SK-MEL-5 (cell line): ENCODE measurements around the gene SDHAF3. TPM values are rescaled to one million over a fixed set of nuclear protein-coding genes. Genes with fewer than 3 reads are reported as not detected.
"Not testable (repeated sequence)": the region's sequence is repeated elsewhere in the genome, so short reads cannot be mapped to it uniquely, and the experiment has no call there.

Experiments
- DNase-seq: peaks from one replicate; pipeline ENCODE4 v3.0.0-alpha.2; 2016; ENCODE audit warnings: low read depth, low spot score
- in situ Hi-C: cut with HindIII; loops from 2 replicates; pipeline ENCODE4 v1.10.0; 2016; ENCODE audit warnings: low sequenced_read_pairs, high pct_unique_total_duplicates, low pct_unique_long_range_greater_than_20kb
- total RNA-seq: library from RNA; depleted of rRNA; stranded (reverse); fragments of >200 nt; shearing (Covaris generic); gene quantifications from 2 replicates; pipeline ENCODE4 v1.2.3, GENCODE V29; 2014

The SDHAF3 gene
- total RNA-seq, 1 experiment from 2014 or later, result 43.2 TPM

DNA sequence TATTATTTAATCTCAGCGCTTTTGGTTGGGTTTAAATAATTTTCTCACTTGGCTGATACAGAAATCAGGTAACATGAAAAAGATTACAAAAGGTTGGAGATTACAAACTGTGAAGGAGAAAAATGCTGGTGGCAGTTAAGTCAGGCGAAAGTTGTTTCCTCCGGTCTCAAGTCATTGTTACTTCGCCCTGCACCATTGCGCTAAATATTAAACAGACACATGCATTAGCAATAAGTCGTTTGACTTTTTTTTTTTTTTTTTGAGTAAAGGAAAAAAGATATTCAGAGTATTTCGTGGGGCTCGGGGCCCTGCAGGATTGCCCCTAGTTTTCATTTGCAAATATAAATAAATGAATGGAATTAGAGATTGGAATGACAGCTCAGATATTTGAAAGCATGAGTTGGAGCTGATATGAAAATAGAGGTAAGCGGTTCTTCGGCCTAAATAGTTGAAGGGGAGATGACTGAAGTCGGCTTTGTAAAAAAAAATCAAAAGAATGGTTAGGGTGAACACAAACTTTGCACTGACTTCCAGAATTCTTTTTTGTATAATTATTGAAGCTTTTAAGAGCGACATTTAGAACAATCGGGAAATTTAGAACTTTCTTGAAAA, 914 bp downstream of the SDHAF3 start:
- in situ Hi-C loops, result no loop called here
- DNase-seq, result no peak

DNA sequence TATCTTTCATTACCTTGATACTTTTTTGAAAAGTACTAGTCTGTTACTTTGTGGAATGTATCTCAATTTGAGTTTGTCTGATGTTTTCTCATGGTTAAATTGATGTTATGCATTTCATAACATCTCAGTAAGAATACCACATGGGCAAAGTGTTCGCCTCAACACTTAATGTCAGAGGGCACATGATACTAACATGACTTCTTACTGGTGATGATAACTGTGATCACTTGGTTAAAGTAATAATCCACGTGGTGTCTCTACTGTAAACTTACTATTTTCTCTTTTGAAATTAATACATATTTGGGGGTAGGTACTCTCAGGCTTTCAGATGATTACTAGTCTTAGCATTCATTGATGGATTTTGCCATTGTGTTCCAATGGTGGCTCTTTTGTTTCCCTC, 2.2 kb downstream of the SDHAF3 start:
- in situ Hi-C loops, result no loop called here
- DNase-seq, result no peak

DNA sequence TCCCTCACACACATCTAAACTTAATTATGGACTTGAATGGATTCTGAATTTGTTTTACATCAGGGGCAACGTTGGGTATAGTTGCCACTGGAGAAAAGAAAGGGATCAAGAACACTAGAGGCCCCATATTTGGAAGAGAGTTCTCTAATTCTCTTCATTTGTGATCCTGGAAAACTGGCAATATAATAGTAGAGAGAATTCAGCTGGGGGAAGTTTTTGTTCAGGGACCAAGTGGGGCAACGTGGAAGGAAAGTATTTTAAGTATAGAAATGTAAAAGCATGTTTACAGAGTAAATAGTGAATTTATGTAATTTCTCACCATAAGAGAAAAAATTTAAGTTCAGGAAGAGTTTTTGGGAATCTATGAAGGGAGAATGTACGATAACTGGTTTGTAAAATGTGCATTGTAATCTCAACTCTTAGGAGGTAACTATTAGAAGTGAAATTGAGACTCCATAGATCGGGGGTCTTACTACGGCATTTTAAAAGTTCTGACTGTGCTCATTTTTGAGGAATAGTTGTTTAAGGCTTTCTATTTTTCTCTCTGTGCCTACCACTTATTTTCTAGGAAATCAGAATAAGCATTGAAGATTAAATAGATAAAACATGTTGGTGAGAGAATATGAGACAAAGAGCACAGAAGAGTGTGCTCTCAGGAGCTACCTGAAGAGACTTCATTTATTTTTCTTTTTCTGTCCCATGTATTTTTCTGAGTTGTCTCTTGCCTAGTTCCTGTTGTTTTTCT, 3.4 kb downstream of the SDHAF3 start:
- no peak for DNase-seq
- in situ Hi-C loops, result no loop called here

DNA sequence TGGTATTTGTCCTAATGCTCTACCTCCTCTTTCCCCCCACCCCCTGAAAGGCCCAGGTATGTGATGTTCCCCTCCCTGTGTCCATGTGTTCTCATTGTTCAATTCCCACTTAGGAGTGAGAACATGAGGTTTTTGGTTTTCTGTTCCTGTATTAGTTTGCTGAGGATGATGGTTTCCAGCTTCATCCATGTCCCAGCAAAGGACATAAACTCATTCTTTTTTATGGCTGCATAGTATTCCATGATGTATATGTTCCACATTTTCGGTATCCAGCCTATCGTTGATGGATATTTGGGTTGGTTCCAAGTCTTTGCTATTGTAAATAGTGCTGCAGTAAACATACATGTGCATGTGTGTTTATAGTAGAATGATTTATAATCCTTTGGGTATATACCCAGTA, 5.6 kb downstream of the SDHAF3 start:
- in situ Hi-C loops, DNase-seq: not testable (repeated sequence)

DNA sequence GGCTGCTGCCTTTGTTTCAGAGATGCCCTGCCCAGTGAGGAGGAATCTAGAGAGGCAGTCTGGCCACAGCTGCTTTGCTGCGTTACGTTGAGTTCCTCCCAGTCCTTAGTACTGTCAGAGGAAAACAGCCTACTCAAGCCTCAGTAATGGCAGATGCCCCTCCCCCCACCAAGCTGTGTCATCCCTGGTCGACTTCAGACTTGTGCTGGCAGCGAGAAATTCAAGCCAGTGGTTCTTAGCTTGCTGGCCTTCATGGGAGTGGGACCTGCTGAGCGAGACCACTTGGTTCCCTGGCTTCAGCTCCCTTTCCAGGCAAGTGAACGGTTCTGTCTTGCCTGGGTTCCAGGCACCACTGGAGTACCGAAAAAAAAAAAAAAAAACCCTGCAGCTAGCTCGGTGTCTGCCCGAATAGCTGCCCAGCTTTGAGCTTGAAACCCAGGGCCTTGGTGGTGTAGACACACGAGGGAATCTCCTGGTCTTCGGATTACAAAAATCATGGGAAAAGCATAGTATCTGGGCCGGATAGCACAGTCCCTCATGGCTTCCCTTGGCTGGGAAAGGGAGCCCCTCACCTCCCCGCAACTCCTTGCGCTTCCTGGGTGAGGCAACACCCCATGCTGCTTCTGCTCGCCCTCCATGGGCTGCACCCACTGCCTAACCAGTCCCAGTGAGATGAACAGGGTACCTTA, 9.1 kb downstream of the SDHAF3 start:
- in situ Hi-C loops, result no loop called here
- no peak for DNase-seq

DNA sequence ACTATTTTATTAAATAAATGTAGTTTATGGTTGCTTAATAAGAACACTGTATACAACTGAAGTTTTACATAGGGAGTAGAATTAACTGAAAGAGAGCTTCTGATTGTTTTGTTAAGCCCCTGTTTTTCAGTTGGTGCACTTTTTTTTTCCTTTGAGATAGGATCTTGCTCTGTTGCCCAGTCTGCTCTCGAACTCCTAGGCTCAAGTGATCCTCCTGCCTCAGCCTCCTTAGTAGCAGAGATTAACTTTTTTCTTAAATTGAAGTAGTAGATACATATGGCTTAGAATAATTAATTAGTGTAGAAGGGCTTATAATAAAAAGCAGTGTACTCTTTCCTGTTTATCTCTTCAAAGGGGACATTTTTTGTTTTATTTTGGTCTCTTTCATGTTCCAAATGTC, 11.2 kb downstream of the SDHAF3 start:
- in situ Hi-C loops, result no loop called here
- no peak for DNase-seq

DNA sequence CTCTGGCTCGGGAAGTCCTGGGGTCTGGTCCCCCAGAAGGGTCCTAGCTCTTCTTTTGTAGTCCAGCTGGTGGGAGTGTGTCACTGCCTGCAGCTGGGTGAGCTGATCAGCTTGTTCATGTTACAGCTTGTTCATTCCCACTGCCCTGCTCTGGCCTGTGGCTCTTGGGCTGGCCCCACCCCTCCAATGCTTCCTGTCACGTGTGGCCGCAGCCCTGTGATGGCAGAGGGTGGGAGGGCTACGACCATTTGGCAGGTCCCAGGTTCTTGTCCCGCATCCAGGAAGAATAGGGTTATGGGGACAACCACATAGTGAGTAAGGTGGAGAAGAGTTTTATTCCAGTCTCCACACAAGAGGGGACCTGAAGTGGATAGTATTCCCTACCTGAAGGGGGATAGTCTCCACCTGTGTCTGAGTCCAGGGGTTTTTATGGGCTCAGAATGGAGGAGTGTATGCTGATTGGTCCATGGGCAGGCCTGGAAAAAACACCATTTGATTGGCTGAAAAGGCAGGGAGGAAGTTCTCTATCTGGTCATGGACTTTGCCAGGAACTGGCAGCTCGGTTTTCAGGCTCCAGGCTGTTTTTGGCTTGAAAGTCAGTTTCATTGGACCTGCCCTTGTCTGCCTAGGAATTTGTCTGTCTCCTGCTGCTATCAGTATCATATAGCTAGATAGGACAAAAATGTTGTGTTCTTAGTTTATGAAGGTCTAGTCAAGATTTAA, 13.1 kb downstream of the SDHAF3 start:
- in situ Hi-C loops, result no loop called here
- peak; percentile 48 for DNase-seq

DNA sequence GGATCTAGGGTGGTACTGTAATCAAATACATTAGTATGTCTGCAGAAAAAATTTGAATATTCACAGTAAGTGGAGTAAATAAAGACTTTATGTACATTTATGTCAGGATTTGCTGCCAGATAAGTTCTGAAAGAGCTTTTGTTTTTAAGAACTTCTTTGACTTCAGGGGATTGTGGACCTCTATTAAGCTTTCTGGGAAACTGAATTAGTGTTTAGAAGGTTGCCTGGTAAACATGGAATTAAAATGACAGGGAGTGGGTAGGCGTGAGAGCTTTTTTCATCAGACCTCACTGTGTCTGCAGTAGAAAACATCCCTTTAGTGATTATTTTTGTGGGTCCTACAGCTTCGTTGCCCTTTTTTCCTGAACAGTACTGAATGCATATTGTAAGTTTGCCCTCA, 15.7 kb downstream of the SDHAF3 start:
- peak; percentile 69 for DNase-seq
- in situ Hi-C loops, result no loop called here

DNA sequence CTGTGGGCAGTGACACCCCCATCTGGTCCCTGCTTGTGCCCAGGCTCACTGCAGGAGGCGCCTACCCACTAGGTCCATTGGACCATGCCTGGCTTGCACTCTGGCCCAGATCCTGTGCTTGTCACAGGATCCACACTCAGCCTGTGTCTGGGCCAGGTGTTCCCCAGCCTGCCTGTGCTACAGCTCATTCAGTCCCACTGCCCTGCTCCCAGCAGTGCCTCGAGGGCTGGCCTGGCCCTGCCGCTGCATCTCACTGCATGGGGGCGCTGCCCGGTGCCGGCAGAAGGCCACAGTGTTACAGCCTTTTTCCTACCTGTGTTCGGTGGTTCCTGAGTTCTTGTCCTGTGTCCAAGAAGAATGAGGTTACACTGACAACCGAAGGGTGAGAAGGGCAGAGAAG, 21.3 kb downstream of the SDHAF3 start:
- DNase-seq, result no peak
- in situ Hi-C loops, result no loop called here

DNA sequence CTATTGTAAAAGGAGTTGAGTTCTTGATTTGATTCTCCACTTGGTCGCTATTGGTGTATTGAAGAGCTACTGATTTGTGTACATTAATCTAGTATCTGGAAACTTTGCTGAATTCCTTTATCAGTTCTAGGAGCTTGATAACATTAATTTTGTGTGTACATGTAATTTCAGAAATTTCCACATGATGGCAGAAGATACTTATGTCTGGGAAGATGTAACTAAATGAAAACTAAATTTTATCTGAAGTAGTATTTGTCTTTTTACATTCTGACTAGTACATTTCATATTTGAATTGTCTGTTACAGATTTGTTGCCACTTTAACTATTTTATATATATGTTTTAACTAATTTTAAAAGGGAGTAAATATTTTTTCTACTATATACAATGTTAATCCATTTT, 27.6 kb downstream of the SDHAF3 start:
- peak; percentile 68 for DNase-seq
- in situ Hi-C loops, result no loop called here

DNA sequence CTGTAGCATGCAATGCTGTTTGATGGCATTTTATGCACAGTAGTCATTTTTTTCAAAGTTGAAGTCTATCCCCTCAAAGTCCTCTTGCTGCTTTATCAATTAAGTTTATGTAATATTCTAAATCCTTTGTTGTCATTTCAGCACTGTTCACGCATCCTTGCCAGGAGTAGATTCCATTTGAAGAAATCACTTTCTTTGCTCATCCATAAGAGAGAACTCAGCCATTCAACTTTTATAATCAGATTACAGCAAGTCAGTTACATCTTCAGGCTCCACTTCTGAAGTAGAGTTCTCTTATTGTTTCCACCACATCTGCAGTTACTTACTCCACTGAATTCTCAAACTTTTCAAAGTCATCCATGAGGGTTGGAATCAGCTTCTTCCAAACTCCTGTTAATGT, 32.3 kb downstream of the SDHAF3 start:
- in situ Hi-C loops, result no loop called here
- no peak for DNase-seq

DNA sequence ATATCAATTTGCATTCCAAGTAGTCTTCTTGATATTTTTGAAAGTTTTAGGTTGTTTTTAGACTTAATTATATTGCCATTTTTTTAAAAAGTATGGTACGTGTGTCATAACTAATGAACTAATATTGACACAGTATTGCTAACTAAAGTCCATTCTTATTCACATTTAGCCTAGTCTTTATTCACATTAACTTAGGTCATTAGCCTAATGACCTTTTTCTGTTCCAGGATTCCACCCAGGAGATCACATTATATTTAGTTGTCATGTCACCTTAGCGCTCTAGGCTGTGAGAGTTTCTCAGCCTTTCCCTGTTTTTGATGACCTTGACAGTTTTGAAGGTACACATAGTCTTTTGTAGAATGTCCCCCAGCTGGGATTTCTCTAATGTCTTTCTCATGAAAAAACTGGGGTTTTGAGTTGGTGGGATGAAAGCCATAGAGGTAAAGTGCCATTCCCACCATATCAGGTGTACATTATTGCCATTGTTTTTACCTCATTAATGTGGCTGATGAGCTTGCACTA, 38.5 kb downstream of the SDHAF3 start:
- in situ Hi-C loops, result no loop called here
- DNase-seq, result no peak

DNA sequence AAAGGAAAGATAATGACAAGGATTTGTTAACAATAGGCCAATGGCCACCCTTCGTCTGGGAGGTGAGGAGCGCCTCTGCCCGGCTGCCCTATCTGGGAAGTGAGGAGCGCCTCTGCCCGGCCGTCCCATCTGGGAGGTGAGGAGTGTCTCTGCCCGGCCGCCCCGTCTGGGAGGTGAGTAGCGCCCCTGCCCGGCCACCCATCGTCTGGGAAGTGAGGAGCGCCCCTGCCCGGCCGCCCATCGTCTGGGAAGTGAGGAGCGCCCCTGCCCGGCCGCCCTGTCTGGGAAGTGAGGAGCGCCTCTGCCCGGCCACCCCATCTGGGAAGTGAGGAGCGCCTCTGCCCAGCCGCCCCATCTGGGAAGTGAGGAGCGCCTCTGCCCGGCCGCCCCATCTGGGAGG, 42.5 kb downstream of the SDHAF3 start:
- DNase-seq, in situ Hi-C loops: not testable (repeated sequence)

DNA sequence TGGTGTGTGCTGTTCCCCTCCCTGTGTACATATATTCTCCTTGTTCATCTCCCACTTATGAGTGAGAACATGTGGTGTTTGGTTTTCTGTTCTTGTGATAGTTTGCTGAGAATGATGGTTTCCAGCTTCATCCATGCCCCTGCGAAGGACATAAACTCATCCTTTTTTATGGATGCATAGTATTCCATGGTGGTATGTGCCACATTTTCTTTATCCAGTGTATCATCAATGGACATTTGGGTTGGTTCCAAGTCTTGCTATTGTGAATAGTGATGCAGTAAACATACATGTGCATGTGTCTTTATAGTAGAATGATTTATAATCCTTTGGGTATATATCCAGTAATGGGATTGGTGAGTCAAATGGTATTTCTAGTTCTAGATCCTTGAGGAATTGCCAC, 44.1 kb downstream of the SDHAF3 start:
- DNase-seq, in situ Hi-C loops: not testable (repeated sequence)

DNA sequence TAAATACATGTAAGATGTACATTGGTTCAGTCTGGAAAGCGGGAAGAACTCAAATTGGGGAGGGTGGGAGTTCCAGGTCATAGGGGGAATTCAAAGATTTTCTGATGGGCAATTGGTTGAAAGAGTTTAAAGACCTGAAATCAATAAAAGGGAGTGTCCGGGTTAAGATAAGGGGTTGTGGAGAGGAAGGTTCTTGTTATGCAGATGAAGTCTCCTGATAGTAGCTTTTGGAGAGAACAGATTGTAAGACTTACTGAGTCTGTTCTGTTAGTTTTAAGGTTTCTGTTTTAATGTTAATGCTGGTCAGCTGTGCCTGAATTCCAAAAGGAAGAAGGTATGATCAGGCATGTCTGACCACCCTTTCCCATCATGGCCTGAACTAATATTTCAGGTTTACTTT, 48.8 kb downstream of the SDHAF3 start:
- no peak for DNase-seq
- in situ Hi-C loops, result no loop called here

DNA sequence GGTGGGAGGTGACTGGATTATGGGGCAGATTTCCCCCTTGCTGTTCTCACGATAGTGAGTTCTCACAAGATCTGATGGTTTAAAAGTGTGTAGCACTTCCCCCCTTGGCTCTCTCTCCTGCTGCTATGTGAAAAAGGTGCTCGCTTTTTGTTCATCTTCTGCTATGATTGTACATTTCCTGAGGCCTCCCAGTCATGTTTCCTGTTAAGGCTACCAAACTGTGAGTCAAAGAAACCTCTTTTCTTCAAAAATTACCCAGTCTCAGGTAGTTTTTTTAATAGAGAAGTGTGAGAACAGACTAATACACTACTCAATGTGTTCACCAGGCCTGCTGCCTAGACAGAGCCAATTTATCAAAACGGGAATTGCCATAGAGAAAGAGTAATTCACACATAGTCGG, 49.7 kb downstream of the SDHAF3 start:
- no peak for DNase-seq
- in situ Hi-C loops, result no loop called here

DNA sequence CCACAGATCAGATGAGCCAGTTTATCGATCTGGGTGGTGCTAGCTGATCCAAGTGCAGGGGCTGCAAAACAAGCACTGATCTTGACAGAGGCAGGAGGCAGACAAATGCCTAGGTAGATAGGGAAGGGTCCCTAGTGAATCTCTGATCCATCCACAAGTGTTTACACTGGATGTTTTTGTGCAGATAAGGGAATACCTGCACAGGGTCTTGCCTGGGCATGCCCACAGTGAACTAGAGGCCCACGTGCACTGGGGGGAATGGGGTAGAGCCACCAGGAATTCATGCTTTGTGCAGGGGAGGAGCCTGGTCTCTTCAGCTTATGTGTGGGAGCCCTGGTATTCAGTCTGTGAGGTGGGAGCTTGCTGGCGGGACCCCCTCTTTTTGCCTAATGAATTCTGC, 50.3 kb downstream of the SDHAF3 start:
- DNase-seq, result no peak
- in situ Hi-C loops, result no loop called here

DNA sequence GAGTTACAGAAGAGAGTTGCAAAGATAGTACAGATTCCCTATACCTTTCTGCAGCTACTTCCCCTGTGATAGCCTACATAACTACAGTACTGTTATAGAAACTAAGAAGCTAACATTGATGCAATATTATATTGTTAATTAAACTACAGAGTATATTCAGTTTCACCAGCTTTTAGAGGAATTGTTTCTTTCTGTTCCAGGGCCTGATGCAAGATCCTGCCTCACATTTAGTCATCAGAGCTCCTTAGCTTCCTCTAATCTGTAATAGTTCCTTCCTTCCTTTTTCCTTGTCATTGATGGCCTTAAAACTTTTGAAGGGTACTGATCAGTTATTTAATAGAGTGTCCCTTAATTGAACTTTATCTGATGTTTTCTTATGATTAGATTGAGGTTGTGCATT, 56.8 kb downstream of the SDHAF3 start:
- no peak for DNase-seq
- in situ Hi-C loops, result no loop called here
